Gastroesophageal sphincter (tissue), 3 donors: ENCODE data around the gene PTH.

ENCODE experiments used
- CTCF ChIP-seq, 4 experiments: fragments of 200-600 bp in 2 of 4; fragments of 450-650 bp in 2 of 4; sonication (generic) in 1 of 4; IDR thresholded peaks; one replicate each; pipeline ENCODE4 v1.5.1; 2017 to 2019; ENCODE audit warnings: antibody characterized with exemption in 4 of 4, mild to moderate bottlenecking in 2 of 4, moderate library complexity in 2 of 4
- POLR2A ChIP-seq, 2 donors: fragments of 450-650 bp; IDR thresholded peaks; one replicate each; pipeline ENCODE4 v1.6.1; 2017; ENCODE audit warnings: antibody characterized with exemption in 2 of 2, mild to moderate bottlenecking in 2 of 2, moderate library complexity in 1 of 2

GRCh38 chr11:13449522-13449921, 46.3 kb downstream of the PTH start:
- TF ChIP-seq CTCF (IDR thresholded peaks at IDR 0.05), result no peak
- no peak for TF ChIP-seq POLR2A (IDR thresholded peaks at IDR 0.05)
